NCI-H2029 treated with DMSO at 0.1 percent for 48 hours (cell line): Measurements from ENCODE around the gene HMCN2.
"Not testable (repeated sequence)": the region's sequence is repeated elsewhere in the genome, so short reads cannot be mapped to it uniquely, and the experiment has no call there.

ENCODE experiments used
- DNase-seq: peaks from one replicate; lab custom pipeline; 2025; lab: John Stamatoyannopoulos, UW

Gene HMCN2

GRCh38 chr9:130263601-130264413 is 1.8 kb upstream of the HMCN2 start:
- no peak for DNase-seq

- no peak for DNase-seq
Observed at GRCh38 chr9:130264414-130265350, 878 bp upstream of the HMCN2 start.

- no peak for DNase-seq
Observed at GRCh38 chr9:130266236-130267098, 907 bp downstream of the HMCN2 start.

- no peak for DNase-seq
Observed at GRCh38 chr9:130267930-130268329, 2.4 kb downstream of the HMCN2 start.

GRCh38 chr9:130268521-130269211 is 3.1 kb downstream of the HMCN2 start:
- DNase-seq, result peak; percentile 87

GRCh38 chr9:130271473-130271872 is 5.9 kb downstream of the HMCN2 start:
- DNase-seq, result no peak

- DNase-seq, result no peak
Observed at GRCh38 chr9:130275156-130275555, 9.6 kb downstream of the HMCN2 start.

GRCh38 chr9:130276121-130276520 is 10.6 kb downstream of the HMCN2 start:
- DNase-seq, result no peak

- no peak for DNase-seq
Observed at GRCh38 chr9:130276955-130277354, 11.4 kb downstream of the HMCN2 start.

GRCh38 chr9:130277525-130277924 is 12.0 kb downstream of the HMCN2 start:
- not testable (repeated sequence) for DNase-seq

- DNase-seq, result peak; percentile 78
Observed at GRCh38 chr9:130283539-130284248, 18.1 kb downstream of the HMCN2 start.

GRCh38 chr9:130284249-130284625 is 18.7 kb downstream of the HMCN2 start:
- DNase-seq, result no peak

GRCh38 chr9:130284690-130285089 is 19.1 kb downstream of the HMCN2 start:
- DNase-seq, result no peak

- DNase-seq, result no peak
Observed at GRCh38 chr9:130285271-130285670, 19.7 kb downstream of the HMCN2 start.

GRCh38 chr9:130286072-130286770 is 20.7 kb downstream of the HMCN2 start:
- no peak for DNase-seq

- peak; percentile 19 for DNase-seq
Observed at GRCh38 chr9:130286781-130287428, 21.3 kb downstream of the HMCN2 start.

GRCh38 chr9:130287736-130288135 is 22.2 kb downstream of the HMCN2 start:
- peak; percentile 94 for DNase-seq

- peak; percentile 43 for DNase-seq
Observed at GRCh38 chr9:130288393-130288792, 22.8 kb downstream of the HMCN2 start.

GRCh38 chr9:130288926-130289690 is 23.5 kb downstream of the HMCN2 start:
- no peak for DNase-seq
